Prostate gland (tissue), 2 donors: ENCODE measurements around the gene NFATC3.

ENCODE experiments used
- POLR2A ChIP-seq: fragments of 450-650 bp; IDR thresholded peaks from one replicate; pipeline ENCODE4 v1.6.1; 2016; ENCODE audit warnings: antibody characterized with exemption, mild to moderate bottlenecking
- POLR2AphosphoS5 ChIP-seq: sonication (generic); formaldehyde crosslinking; IDR thresholded peaks from one replicate; pipeline ENCODE4 v1.6.1; 2017; ENCODE audit warnings: antibody characterized with exemption
- TF ChIP-seq, protein P1 (sequence below), 4 experiments: fragments of 200-600 bp in 2 of 4; fragments of 450-650 bp in 2 of 4; sonication (generic) in 2 of 4; IDR thresholded peaks; 1 replicate in 3 of 4; 2 replicates in 1 of 4; pipeline ENCODE4 v1.5.1; 2016 to 2019; ENCODE audit warnings: antibody characterized with exemption in 4 of 4, mild to moderate bottlenecking in 2 of 4, moderate library complexity in 2 of 4

DNA sequence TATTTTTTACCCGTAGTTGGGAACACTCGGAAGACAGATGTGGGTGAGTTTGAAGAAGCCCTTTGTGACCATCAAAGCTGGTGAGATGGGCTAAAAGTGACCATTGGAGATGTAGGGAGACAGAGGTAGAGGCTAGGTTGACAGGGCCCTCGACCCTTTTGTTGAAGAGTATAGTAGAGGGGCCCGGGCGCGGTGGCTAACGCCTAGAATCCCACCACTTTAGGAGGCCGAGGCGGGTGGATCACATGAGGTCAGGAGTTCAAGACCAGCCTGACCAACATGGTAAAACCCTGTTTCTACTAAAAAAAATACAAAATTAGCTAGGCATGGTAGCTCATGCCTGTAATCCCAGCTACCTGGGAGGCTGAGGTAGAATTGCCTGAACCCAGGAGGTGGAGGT, 16.2 kb upstream of the NFATC3 start:
- TF ChIP-seq POLR2AphosphoS5 (no peak), POLR2A (no peak)
- TF ChIP-seq, protein P1, sequence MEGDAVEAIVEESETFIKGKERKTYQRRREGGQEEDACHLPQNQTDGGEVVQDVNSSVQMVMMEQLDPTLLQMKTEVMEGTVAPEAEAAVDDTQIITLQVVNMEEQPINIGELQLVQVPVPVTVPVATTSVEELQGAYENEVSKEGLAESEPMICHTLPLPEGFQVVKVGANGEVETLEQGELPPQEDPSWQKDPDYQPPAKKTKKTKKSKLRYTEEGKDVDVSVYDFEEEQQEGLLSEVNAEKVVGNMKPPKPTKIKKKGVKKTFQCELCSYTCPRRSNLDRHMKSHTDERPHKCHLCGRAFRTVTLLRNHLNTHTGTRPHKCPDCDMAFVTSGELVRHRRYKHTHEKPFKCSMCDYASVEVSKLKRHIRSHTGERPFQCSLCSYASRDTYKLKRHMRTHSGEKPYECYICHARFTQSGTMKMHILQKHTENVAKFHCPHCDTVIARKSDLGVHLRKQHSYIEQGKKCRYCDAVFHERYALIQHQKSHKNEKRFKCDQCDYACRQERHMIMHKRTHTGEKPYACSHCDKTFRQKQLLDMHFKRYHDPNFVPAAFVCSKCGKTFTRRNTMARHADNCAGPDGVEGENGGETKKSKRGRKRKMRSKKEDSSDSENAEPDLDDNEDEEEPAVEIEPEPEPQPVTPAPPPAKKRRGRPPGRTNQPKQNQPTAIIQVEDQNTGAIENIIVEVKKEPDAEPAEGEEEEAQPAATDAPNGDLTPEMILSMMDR (IDR thresholded peaks at IDR 0.05), result no peak
